ENCODE data around the gene AGBL3. TPM values are rescaled to one million over a fixed set of nuclear protein-coding genes. Genes with fewer than 3 reads are reported as not detected.

AGBL3 gene
- total and polyA plus RNA-seq, 9 of the 15 experiments (the other 6 are each of a cell fraction or from before 2014, with no cell fraction given) = 0.54 to 2.9 (median 1.7) TPM

- TF ChIP-seq RFX7 (CRISPR knock-in tag; IDR thresholded peaks at IDR 0.05) (0 out of 2 replicates have a peak, but pooled peaks have one; percentile 50), ARID4B (CRISPR knock-in tag; IDR thresholded peaks at IDR 0.05) (no peak), ZNF592 (IDR thresholded peaks at IDR 0.05) (peak; percentile 62; the same call in 1 of the 2 replicates), ZBTB34 (CRISPR knock-in tag; IDR thresholded peaks at IDR 0.05) (no peak), GTF2B (IDR thresholded peaks at IDR 0.05; ENCODE audit: extremely low read depth, insufficient read length) (no peak), MXI1 (IDR thresholded peaks at IDR 0.05; ENCODE audit: low read depth, low read length) (no peak), POLR2G (IDR thresholded peaks at IDR 0.05; ENCODE audit: low read depth, low read length) (0 out of 2 replicates have a peak, but pooled peaks have one; percentile 45), PKNOX1 (IDR thresholded peaks at IDR 0.05) (0 out of 2 replicates have a peak, but pooled peaks have one; percentile 19), SOX6 (IDR thresholded peaks at IDR 0.05) (peak; percentile 44; the same call in 1 of the 2 replicates), CBX2 (IDR thresholded peaks at IDR 0.05; ENCODE audit: insufficient read depth, low read length, poor library complexity, severe bottlenecking) (no peak), EP300 (IDR thresholded peaks at IDR 0.05; ENCODE audit: low read length) (peak; percentile 40; the same call in 1 of the 2 replicates), SNRNP70 (optimal IDR thresholded peaks at IDR 0.05; ENCODE audit: low read depth, low read length) (no peak), ZNF431 (CRISPR knock-in tag; IDR thresholded peaks at IDR 0.05) (0 out of 2 replicates have a peak, but pooled peaks have one; percentile 16), RBFOX2 (IDR thresholded peaks at IDR 0.05; ENCODE audit: low read depth, low read length) (no peak; the same call in none of the 2 replicates)
These were observed 183.0 kb downstream of the AGBL3 start (continued) for GRCh38 chr7:135169141-135169963.
